HG03457 (cell line): ENCODE measurements around the gene NUSAP1.
"Not testable (repeated sequence)": the region's sequence is repeated elsewhere in the genome, so short reads cannot be mapped to it uniquely, and the experiment has no call there.

Experiments
- ATAC-seq: cut with Tn5 transposase; IDR thresholded peaks from one replicate; pipeline ENCODE4 v1.9.1; 2021; ENCODE audit warnings: moderate number of reproducible peaks; ENCODE audit not compliant: unreplicated experiment

The NUSAP1 gene

DNA sequence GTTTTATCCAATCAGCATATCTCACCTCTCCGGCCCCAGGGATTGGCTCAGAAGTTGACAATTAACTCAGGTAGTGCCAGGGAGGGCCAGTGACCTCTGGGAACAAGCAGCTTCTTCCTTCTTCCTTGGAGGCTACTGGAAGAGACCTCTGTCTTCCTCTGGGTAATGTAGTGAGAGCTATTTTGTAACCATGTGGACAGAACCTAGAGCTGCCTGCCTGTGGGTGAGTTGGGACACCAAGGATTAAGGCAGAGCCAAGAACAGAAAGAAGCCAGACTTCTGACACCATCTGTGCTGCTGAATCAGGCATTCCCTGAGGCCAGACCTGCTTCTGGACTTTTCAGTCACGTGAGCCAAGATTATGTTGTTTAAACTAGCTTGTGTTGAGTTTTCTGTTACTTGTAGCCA lies 75.6 kb downstream of the NUSAP1 start:
- no peak for ATAC-seq

DNA sequence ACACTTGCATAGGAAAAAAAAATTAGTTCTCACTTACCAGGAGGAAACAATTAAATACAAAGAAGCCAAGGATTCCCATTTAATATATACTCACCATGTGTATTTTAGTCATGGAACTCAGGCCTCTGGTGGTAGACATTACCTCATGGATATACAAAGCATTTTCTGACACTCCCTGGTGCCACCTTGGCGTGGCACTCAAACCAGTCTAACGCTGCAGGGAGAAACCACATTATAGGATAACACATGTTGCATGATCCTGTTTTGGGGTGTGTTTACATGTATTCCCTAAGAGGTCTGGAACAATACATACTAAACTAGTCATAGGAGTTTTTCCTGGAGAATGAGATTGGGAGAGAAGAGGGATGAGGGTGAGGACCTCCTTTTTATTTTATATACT lies 78.3 kb downstream of the NUSAP1 start:
- ATAC-seq, result no peak

DNA sequence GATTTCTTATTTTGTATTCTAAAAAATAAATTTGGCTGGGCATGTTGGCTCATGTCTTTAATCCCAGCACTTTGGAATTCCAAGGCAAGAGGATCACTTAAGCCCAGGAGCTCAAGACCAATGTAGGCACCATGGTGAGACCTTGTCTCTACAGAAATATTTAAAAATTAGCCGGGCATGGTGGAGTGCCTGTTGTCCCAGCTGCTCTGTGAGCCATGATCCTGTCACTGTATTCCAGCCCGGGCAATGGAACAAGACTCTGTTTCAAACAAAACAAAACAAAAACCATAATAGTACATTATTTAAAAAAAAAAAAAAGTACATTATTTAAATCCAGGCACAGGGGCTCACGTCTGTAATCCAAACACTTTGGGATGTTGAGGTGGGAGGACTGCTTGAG lies 78.8 kb downstream of the NUSAP1 start:
- no peak for ATAC-seq

DNA sequence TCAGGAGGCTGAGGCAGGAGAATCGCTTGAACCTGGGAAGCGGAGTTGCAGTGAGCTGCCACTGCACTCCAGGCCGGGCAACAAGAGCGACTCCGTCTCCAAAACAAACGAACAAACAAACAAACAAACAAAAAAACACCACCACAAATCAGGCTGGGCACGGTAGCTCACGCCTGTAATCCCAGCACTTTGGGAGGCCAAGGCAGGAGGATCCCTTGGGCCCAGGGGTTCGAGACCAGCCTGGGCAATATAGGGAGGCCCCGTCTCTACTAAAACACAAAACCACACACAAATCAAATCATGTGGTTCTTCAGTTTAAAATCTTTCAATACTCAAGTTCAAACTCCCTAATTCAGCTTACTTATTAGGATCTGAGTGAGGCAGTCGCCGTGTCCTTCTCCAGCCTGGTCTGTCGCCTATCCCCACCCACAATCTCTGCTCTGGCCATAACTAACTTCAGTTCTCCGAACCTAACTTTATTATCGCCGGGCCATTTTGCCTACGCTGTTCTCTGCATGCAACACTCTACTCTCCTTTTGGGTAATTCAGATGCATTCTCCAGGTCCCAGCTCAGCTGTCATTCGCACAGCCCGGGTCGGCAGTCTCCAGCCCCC lies 83.6 kb downstream of the NUSAP1 start:
- ATAC-seq, result no peak

DNA sequence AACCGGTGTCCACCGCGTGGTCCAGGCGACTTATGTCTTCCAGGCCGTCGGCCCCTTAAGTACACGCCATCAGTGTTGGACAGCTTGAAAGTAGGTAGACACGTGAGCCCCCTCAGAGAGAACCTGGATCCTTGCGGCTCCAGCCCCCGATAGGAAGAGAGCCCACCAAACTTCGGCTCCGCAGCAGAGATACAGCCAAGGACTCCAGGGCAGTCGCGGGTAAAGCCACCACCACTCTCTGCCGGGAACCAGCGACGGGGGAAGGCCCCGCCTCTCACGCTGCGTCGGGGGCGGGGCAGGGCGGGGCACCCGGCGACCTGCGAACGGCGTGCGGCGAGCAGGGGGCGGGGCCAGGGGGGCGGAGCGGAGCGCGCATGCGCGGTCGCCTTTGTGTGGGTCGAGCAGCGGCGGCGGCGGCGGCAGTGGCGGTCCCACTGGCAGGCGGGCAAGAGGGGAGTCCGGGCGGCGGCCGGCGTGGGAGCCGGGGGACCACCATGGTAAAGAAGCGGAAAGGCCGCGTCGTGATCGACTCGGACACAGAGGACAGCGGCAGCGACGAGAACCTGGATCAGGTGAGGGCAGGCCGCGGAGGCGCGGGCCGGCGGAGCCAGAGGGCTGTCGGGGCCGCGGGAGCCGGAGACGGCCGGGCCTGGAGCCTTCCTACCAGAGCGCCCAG lies 84.2 kb downstream of the NUSAP1 start, which contains the start of gene RTF1:
Gene RTF1, plus strand, starts transcription at position 354 of the 676 bp plus-strand sequence. Its CDS starts 21 bp downstream, at position 375.
- peak; percentile 71 for ATAC-seq

DNA sequence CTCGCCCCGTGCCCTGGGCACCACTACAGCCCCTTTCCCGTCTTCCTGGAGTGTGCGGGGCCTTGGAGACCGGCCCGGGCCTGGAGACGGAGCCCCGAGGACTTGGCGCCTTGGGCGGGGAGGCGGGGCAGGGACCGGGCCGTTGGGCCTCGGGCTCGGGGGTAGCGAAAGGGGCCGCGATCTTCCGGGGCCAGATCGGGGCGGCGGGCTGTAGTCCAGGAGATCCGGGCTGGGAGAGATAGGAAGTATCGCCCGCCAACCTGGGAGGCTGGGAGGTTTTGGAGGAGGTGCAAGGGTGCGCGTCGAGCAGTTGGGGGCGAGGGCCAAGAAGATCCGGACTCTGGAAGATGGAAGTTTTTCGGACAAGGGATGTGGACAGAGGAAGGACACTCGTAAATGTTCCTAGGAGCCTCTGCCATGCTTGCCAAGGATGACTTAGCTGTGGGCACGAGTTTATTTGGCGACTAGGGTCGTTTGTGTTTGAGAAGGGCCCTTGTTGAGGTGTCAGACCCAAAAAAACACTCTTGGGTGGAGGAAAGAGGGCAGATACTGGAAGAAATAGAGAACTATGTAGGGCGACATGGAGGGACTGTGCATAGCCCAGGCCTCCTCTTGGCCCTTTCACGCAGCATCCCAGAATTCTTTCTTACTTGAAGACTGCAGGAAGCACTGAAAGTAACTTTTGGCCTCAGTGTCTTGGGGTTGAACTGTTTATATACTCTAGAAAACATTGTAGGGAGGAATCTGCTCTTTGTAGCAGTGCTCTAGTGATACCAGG lies 84.9 kb downstream of the NUSAP1 start:
- ATAC-seq, result peak; percentile 29

DNA sequence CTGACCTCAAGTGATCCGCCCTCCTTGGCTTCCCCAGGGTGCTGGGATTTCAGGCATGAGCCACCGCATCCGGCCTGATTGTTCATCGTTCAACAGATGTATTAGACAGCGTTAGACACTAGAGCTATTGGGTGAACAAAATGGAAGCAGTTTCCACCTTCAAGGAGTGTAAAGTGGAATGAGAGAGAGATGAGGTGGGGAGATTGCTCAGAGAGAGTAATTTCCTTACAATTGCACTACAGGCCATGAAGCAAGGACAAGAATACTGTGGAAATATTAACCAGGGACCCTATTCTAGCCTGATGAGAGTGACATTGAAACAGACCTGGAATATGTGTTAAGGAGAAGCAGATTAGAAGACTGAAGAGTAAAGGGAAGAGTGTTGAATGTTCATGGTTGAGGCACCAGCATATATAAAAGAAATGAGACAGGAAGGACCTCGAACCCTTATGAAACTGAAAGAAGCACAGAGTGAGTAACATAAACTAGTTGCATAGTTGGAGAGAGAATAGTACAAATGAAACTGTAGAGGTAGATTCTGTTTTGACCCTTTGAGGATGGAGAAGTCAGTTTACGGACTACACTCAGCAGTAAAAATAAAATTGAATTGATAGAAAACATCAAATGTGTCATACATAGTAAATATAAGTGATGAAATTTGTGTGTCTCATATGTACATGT lies 91.4 kb downstream of the NUSAP1 start:
- ATAC-seq, result no peak

DNA sequence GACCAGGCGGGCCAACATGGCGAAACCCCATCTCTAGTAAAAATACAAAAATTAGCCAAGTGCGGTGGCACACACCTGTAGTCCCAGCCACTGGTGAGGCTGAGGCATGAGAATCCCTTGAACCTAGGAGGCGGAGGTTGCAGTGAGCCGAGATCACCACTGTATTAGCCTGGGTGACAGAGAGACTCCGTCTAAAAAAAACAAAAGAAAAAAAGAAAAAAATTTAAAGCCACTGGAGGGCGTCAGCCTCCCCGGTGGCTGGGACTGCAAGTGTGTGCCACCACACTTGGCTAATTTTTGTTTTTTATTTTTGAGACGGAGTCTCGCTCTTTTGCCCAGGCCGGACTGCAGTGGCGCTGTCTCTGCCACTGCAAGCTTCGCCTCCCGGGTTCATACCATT lies 92.1 kb downstream of the NUSAP1 start:
- no peak for ATAC-seq

DNA sequence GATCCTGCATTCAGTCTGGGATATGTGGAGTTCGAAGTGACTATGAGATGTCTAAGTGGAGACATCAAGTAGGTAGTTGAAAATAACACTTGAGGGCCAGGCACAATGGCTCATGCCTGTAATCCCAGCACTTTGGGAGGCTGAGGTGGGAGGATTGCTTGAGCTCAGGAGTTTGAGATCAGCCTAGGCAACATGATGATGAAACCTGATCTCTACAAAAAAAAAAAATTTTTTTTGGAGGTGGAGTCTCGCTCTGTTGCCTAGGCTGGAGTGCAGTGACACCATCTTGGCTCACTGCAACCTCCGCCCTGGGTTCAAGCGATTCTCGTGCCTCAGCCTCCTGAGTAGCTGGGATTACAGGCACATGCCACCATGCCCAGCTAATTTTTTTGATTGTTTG lies 93.2 kb downstream of the NUSAP1 start:
- ATAC-seq, result not testable (repeated sequence)

DNA sequence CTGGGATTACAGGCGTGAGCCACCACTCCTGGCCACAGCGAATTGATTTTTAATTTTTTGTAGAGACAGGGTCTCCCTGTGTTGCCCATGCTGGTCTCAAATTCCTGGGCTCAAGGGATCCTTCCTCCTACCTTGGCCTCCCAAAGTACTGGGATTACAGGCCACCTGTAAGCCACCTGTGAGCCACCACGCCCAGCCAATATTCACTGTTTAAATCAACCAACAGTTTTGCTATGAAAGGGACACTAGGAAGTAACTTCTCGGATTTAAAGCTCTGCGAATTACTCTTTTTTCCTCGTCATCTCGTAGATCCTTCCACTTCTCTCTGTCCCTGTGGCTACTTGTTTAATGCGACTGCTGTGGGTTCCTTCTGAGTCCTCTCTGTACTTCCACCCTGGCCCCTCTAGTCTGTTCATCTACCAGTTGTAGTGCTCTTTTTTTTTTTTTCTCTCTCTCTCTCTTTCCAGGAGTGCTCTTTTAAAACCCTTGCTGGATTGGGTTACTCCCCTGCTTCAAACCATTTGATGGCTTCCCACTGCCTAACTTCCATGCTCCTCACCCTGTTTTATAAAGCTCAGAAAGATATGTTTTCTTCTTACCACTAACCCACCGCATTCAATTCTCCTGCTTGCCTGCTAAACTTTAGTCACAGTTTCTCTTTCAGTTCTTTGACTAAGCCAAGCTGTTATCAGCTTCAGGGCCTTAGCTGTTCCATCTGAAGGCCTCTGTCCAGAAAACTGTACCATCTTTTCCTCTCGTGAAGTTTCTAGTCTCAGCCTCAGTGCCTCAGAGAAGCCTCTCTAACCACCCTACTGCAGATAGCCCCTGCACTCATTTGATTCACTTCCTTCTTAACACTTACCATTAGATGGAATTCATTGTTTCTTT lies 96.6 kb downstream of the NUSAP1 start:
- no peak for ATAC-seq
